A673 (cell line): Measurements from ENCODE around the gene SLC16A5. TPM values are rescaled to one million over a fixed set of nuclear protein-coding genes. Genes with fewer than 3 reads are reported as not detected.

Experiments used
- BruUV-seq: library from RNA; stranded (reverse); fragments of 400-500 nt; replicated peaks from 2 replicates; lab custom pipeline; 2021; lab: Mats Ljungman, UMichigan
- CTCF ChIA-PET: fragments of 300-600 bp; sonication (Branson Sonifier 250); formaldehyde crosslinking; loops from one replicate; lab custom pipeline; 2022; ENCODE audit warnings: antibody characterized with exemption; lab: Charles Lee
- POLR2A ChIA-PET: fragments of 300-600 bp; sonication (Branson Sonifier 250); formaldehyde crosslinking; loops from one replicate; lab custom pipeline; 2022; ENCODE audit warnings: antibody characterized with exemption; ENCODE audit not compliant: low non-redundant PET; lab: Charles Lee
- DNase-seq: peaks from one replicate; pipeline ENCODE4 v3.0.0-alpha.2; 2015; ENCODE audit warnings: low spot score
- H3K27ac ChIP-seq: fragments of 200-600 bp; sonication (generic); 2 replicates; pipeline ENCODE4 v1.5.1; 2016; ENCODE audit warnings: mixed run types, low read depth, mild to moderate bottlenecking, mixed read lengths, antibody characterized with exemption, low read length; ENCODE audit not compliant: poor library complexity, severe bottlenecking
- H3K27me3 ChIP-seq: fragments of 200-600 bp; sonication (generic); replicated peaks from 2 replicates; pipeline ENCODE4 v1.6.1; 2017; ENCODE audit warnings: mixed run types, low read depth, mild to moderate bottlenecking, mixed read lengths, antibody characterized with exemption, low read length; ENCODE audit not compliant: insufficient read depth, poor library complexity
- H3K36me3 ChIP-seq: fragments of 200-600 bp; sonication (generic); 2 replicates; pipeline ENCODE4 v1.6.1; 2016; ENCODE audit warnings: mixed run types, mild to moderate bottlenecking, mixed read lengths, antibody characterized with exemption, low read length; ENCODE audit not compliant: insufficient read depth, poor library complexity, severe bottlenecking
- H3K4me1 ChIP-seq: fragments of 200-600 bp; sonication (generic); 2 replicates; pipeline ENCODE4 v1.6.1; 2017; ENCODE audit warnings: mixed run types, mild to moderate bottlenecking, mixed read lengths, antibody characterized with exemption, low read length; ENCODE audit not compliant: insufficient read depth, poor library complexity, severe bottlenecking
- H3K4me3 ChIP-seq: fragments of 200-600 bp; sonication (generic); 2 replicates; pipeline ENCODE4 v1.5.1; 2016; ENCODE audit warnings: low read depth, mixed run types, mild to moderate bottlenecking, mixed read lengths, low read length; ENCODE audit not compliant: poor library complexity, severe bottlenecking
- H3K9me3 ChIP-seq: fragments of 200-600 bp; sonication (generic); 2 replicates; pipeline ENCODE4 v1.6.1; 2016; ENCODE audit warnings: mixed run types, low read depth, mild to moderate bottlenecking, mixed read lengths, antibody characterized with exemption, low read length; ENCODE audit not compliant: poor library complexity, severe bottlenecking
- EZH2 ChIP-seq: fragments of 200-600 bp; sonication (generic); IDR thresholded peaks from 2 replicates; pipeline ENCODE4 v1.6.1; 2017; ENCODE audit warnings: borderline replicate concordance, low read depth, mild to moderate bottlenecking, mixed read lengths, antibody characterized with exemption, low read length; ENCODE audit not compliant: poor library complexity, severe bottlenecking
- intact Hi-C: fragments of 100-400 bp; cut with micrococcal nuclease; formaldehyde crosslinking; loops from one replicate; pipeline ENCODE4 v1.10.0; 2022; ENCODE audit not compliant: unreplicated experiment
- total RNA-seq: library from RNA; stranded (reverse); gene quantifications from 2 replicates; pipeline ENCODE4 v1.2.3, GENCODE V29; 2021
- TF ChIP-seq, protein P1 (sequence below): fragments of 300-800, 200-600 bp; sonication (generic); conservative IDR thresholded peaks from 2 replicates; pipeline ENCODE4 v1.5.1; 2017; ENCODE audit warnings: low read depth, mild to moderate bottlenecking, antibody characterized with exemption, low read length, moderate library complexity, mixed read lengths

Gene SLC16A5
- total RNA-seq, 1 experiment from 2014 or later: 0.80 TPM

DNA sequence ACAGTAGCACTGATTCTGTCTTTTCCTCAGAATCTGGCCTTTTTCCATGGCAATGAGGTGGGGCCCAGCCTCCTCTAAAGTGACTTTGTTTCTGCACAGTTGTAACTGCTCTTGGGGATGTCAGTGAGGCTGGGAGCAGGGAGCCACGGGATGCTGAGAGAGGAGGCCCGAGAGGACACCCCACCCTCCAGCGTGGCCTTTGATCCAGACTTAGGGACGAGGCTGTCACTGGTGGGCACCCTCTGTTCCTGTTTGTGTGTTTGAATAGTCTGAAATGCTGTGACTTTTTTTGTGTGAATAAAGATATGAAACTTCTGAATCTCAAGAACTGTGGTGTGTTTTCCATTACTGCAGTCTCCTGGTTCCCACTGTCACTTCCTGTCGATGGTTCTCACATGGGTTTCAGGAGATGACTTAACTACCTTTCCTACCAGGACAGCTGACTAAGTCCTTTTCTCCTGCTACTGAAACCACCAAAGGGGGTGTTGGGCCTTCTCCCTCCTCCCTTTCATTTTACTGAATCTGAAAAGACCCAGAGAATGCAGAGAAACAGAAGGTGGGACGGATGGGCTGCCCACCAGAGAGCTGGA lies 22.1 kb upstream of the SLC16A5 start:
- peaks cover 23% of the 10 kb centered on the region for H3K36me3 ChIP-seq
- no peak overlapping the region for H3K4me3 ChIP-seq
- H3K27me3 ChIP-seq: no peaks in the 10 kb centered on the region
- POLR2A ChIA-PET: no interaction called here
- no peak for DNase-seq
- BruUV-seq: no TSS peak
- H3K4me1 ChIP-seq: no peaks in the 10 kb centered on the region
- intact Hi-C loops: no loop called here
- no peak overlapping the region for H3K27ac ChIP-seq
- TF ChIP-seq, protein P1, sequence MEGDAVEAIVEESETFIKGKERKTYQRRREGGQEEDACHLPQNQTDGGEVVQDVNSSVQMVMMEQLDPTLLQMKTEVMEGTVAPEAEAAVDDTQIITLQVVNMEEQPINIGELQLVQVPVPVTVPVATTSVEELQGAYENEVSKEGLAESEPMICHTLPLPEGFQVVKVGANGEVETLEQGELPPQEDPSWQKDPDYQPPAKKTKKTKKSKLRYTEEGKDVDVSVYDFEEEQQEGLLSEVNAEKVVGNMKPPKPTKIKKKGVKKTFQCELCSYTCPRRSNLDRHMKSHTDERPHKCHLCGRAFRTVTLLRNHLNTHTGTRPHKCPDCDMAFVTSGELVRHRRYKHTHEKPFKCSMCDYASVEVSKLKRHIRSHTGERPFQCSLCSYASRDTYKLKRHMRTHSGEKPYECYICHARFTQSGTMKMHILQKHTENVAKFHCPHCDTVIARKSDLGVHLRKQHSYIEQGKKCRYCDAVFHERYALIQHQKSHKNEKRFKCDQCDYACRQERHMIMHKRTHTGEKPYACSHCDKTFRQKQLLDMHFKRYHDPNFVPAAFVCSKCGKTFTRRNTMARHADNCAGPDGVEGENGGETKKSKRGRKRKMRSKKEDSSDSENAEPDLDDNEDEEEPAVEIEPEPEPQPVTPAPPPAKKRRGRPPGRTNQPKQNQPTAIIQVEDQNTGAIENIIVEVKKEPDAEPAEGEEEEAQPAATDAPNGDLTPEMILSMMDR: no peak
- TF ChIP-seq EZH2: no peak
- CTCF ChIA-PET: no interaction called here
- no peaks in the 10 kb centered on the region for H3K9me3 ChIP-seq

DNA sequence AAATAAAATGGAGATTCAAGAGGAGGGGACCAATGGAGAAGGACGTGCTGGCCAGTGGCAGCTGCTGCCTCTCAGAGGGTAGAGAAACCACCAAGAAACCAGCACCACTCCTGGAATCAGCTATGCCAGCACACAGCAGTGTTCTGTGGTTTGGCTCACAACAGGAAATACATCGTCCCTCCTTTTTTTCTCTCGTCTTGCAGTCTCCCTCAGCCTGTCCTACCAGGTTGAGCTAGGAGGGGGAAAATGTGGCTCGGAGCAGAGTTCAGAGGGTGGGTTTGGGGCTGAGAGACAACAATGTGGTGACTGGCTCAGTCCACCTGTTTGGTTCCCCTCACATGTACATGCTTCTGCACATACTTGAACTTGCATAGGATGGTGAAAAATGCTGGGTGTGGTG lies 19.9 kb upstream of the SLC16A5 start:
- Histone ChIP-seq H3K27me3 (no peaks in the 10 kb centered on the region), H3K9me3 (no peaks in the 10 kb centered on the region), H3K4me3 (no peak overlapping the region), H3K27ac (no peak overlapping the region), H3K4me1 (no peaks in the 10 kb centered on the region), H3K36me3 (peaks cover 10% of the 10 kb centered on the region)
- TF ChIP-seq EZH2: no peak
- TF ChIP-seq, protein P1: no peak
- intact Hi-C loops: no loop called here
- POLR2A ChIA-PET: no interaction called here
- DNase-seq: no peak
- CTCF ChIA-PET: no interaction called here
- no TSS peak for BruUV-seq

DNA sequence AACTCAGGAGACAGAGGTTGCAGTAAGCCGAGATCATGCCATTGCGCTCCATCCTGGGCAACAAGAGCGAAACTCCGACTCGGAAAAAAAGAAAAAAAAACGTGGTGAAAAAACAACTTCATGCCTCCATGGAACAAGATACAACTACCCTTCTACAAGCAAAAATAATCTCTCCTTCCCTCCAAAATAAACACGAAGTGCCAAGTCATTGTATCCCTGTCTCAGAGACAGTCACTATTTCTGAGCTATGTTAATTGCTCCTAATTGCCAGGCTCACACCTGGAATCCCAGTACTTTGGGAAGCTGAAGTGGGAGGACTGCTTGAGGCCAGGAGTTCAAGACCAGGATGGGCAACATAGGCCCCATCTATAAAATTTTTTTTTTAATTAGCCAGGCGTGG lies 19.0 kb upstream of the SLC16A5 start:
- BruUV-seq: no TSS peak
- TF ChIP-seq, protein P1: no peak
- no peak for TF ChIP-seq EZH2
- no peak overlapping the region for H3K4me3 ChIP-seq
- no peak overlapping the region for H3K27ac ChIP-seq
- POLR2A ChIA-PET: no interaction called here
- H3K36me3 ChIP-seq: peaks cover 5% of the 10 kb centered on the region
- H3K9me3 ChIP-seq: no peaks in the 10 kb centered on the region
- no peaks in the 10 kb centered on the region for H3K4me1 ChIP-seq
- intact Hi-C loops: no loop called here
- H3K27me3 ChIP-seq: no peaks in the 10 kb centered on the region
- CTCF ChIA-PET: interaction anchor here (0.7 kb wide), 1 partner anchor 54 kb away, joined by 5 read pairs; no protein-coding TSS in a partner anchor
- no peak for DNase-seq
